ENCODE measurements around the gene ZNF468.
"Not testable (repeated sequence)": the region's sequence is repeated elsewhere in the genome, so short reads cannot be mapped to it uniquely, and the experiment has no call there.

- not testable (repeated sequence) for TF ChIP-seq CTCF, POLR2AphosphoS5, POLR2A (IDR thresholded peaks at IDR 0.05)
Measured at GRCh38 chr19:52856540-52857377, 660 bp downstream of the ZNF468 start.

Data from stomach (tissue), 4 donors.